ENCODE measurements around the gene SLC9A3. TPM values are rescaled to one million over a fixed set of nuclear protein-coding genes. Genes with fewer than 3 reads are reported as not detected.

SLC9A3 gene
- total RNA-seq, 1 experiment from 2014 or later: 0.85 TPM

DNA sequence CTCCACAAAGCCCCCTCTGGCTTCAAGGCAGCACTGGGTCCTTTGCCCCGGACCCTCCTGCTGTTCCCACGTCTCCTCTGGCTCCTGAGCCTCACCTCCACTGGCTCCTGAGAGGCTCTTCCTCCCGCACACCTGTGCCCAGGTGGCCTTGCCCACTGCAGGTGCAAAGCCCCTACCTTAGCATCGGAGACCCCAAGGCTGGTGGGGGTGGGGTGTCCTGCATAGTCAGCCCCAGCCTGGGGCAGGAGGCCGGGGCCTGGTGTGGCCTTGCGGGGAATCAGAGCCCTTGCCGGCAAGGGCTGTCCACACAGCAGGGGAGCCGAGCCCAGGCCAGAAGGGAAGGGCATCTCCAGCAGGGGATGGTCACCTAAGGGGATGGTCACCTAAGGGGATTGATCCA lies 46.6 kb upstream of the SLC9A3 start:
- Histone ChIP-seq H3K27ac (ENCODE audit: insufficient read length, low read depth, low read length) (no peak overlapping the region), H3K79me2 (ENCODE audit: insufficient read depth, low read length) (no peaks in the 10 kb centered on the region), H3K23ac (ENCODE audit: insufficient read length, low read depth, low read length) (no peak overlapping the region), H4K5ac (ENCODE audit: insufficient read length, low read depth, low read length) (no peak overlapping the region), H3K4me1 (ENCODE audit: insufficient read depth, low read length) (no peaks in the 10 kb centered on the region), H3K18ac (ENCODE audit: insufficient read length, low read depth, low read length) (no peak overlapping the region), H2AFZ (ENCODE audit: low read length) (no peak overlapping the region), H3K4ac (ENCODE audit: low read depth, low read length) (no peak overlapping the region), H3K27me3 (ENCODE audit: insufficient read depth, low read length) (peaks cover 2% of the 10 kb centered on the region; the same call in 1 of the 2 replicates), H2BK120ac (ENCODE audit: low read depth, low read length, poor library complexity, severe bottlenecking) (no peak overlapping the region), H2BK15ac (ENCODE audit: low read depth, low read length) (no peak overlapping the region), H3K4me2 (ENCODE audit: insufficient read depth, insufficient read length, low read length) (no peak overlapping the region), H3T11ph (ENCODE audit: low read length) (no peak overlapping the region), H2AK5ac (ENCODE audit: insufficient read length, low read length) (no peak overlapping the region), H3K23me2 (ENCODE audit: insufficient read length, low read depth, low read length, poor library complexity, severe bottlenecking) (no peaks in the 10 kb centered on the region), H3K14ac (ENCODE audit: insufficient read depth, low read length) (no peak overlapping the region), H2BK12ac (ENCODE audit: insufficient read length, low read depth, low read length) (no peak overlapping the region), H3K79me1 (ENCODE audit: insufficient read depth, low read depth, low read length, poor library complexity, severe bottlenecking) (no peaks in the 10 kb centered on the region), H4K8ac (replicated peaks; ENCODE audit: insufficient read length, low read depth, low read length) (no peak overlapping the region), H3K56ac (ENCODE audit: insufficient read length, low read depth, low read length) (no peak overlapping the region), H2BK20ac (ENCODE audit: low read depth, low read length, poor library complexity, severe bottlenecking) (no peak overlapping the region), H3K9me3 (ENCODE audit: control insufficient read depth, low read depth, low read length) (peaks cover 4% of the 10 kb centered on the region), H2BK5ac (ENCODE audit: insufficient read length, low read length) (no peak overlapping the region), H3K9ac (ENCODE audit: extremely low read depth, insufficient read length, low read length) (no peak overlapping the region), H4K20me1 (ENCODE audit: control insufficient read depth, insufficient read depth, insufficient read length) (no peaks in the 10 kb centered on the region), H4K91ac (ENCODE audit: insufficient read length, low read depth, low read length) (no peak overlapping the region)
- Mint-ChIP-seq H3K27me3 (ENCODE audit: low read depth) (peaks cover 47% of the 10 kb centered on the region), H3K36me3 (ENCODE audit: insufficient read depth in 1 of 3, low read depth in 3 of 3) (peaks cover 0 to 3% (median 0%) of the 10 kb centered on the region in 3 experiments; a peak in 1 of 7 replicates), H3K27ac (no peak overlapping the region), H3K4me3 (no peak overlapping the region), H3K4me1 (peaks cover 6 to 15% of the 10 kb centered on the region in 2 experiments), H3K9me3 (peaks cover 7 to 9% of the 10 kb centered on the region in 2 experiments; a peak in 4 of 5 replicates)
- no peak for DNase-seq
- WGBS (ENCODE audit: extremely low coverage, insufficient read length, low lambda C conversion rate): no CpG with 5 or more reads among the region's 8 CpGs
- TF ChIP-seq, protein P1, sequence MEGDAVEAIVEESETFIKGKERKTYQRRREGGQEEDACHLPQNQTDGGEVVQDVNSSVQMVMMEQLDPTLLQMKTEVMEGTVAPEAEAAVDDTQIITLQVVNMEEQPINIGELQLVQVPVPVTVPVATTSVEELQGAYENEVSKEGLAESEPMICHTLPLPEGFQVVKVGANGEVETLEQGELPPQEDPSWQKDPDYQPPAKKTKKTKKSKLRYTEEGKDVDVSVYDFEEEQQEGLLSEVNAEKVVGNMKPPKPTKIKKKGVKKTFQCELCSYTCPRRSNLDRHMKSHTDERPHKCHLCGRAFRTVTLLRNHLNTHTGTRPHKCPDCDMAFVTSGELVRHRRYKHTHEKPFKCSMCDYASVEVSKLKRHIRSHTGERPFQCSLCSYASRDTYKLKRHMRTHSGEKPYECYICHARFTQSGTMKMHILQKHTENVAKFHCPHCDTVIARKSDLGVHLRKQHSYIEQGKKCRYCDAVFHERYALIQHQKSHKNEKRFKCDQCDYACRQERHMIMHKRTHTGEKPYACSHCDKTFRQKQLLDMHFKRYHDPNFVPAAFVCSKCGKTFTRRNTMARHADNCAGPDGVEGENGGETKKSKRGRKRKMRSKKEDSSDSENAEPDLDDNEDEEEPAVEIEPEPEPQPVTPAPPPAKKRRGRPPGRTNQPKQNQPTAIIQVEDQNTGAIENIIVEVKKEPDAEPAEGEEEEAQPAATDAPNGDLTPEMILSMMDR (conservative IDR thresholded peaks at IDR 0.05): no peak

Measured in H9 (cell line).